ENCODE results near the gene RIIAD1.
"Not testable (repeated sequence)": the region's sequence is repeated elsewhere in the genome, so short reads cannot be mapped to it uniquely, and the experiment has no call there.

Gene RIIAD1

DNA sequence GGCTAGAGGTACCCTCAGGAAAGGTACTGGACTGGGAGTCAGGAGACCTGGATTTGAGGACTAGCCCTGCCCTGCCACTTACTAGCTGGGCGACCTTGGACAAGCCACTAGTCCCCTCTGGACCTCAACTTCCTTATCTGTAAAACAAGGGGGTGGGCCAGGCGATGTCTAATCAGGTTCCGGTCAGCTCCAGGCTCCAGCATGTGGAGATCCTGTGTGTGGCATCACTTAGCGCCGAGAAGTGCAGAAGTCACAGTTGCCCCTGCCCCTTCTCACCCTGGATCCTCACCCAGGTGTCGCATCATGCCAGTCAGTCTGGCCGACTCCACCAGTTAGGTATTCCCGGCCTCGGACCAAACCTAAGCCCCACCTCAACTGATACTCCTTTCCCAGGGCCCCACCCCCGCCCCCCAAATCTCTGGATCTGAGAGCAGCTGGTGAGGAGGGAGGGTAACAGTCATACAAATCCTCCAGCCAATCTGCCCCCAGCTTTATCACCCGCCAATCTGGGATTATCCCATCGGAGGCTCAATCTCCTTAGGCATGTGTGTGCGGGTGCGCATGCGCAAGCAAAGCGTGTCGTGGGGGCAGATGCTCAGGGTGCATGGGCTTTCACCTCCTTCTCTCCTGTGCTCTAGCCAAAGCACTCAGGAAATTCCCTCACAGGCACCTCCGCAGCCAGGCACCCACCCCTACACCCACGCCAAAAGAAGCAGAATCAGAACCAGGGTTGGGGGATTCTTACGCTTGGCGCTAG, 10.1 kb upstream of the RIIAD1 start:
- no peak for DNase-seq

DNA sequence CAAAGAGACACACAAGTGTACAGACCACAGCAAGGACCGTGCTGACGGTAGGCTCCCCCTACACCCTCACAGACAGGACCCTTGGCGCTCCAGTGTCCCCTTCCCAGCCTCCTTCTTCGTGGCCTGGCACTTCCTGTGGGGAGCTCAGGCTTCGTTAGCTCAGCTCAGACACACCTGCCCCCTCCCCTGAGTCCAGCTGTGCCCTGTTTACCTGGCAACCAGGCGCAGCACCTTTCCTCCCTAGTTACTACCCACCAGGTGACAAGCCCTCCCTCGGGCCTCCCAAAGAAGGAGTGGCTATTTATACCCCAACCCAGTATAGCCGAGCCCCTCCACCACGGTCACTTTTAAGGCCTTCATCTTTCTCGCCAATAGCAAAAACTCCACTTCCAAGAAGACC, 9.4 kb upstream of the RIIAD1 start:
- no peak for DNase-seq

DNA sequence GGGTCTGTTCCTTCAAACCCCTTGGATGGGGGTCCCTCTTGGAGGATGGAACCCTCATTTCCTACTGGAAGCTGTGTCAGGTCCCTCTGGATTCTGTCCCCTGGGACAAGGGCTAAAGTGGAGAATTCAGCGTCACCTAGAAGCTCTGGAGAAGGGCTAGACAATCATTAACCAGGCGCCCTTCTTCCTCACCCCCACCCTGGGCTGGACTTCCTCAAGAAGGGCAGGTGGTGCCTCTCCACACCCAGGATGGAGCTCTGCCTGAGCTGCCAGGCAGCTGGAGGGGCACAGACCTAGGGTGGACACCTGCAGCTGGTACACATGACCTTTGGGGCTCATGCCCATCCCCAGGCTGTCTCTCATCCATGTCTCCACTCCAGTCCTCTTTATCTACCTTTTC, 8.3 kb upstream of the RIIAD1 start:
- DNase-seq = no peak

DNA sequence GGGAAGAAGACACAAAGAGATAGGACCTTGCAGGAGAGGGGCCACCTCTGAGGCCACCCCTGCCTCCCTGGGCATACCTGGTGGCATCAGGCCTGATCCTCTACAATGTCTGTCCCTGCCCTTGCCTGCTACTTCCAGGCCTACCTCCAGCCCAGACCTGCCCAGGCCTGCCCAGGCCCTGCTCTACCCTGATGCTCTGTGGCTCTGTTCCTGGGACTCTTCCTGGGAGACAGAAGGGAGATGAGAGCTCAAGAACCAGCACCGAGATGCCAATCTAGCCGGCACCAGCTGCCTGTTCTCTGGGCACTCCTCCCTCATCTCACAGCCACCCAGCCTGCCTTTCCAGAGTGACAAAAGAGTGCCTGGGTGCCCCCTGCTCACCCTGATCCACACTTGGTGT, 7.4 kb upstream of the RIIAD1 start:
- peak; percentile 80 for DNase-seq

DNA sequence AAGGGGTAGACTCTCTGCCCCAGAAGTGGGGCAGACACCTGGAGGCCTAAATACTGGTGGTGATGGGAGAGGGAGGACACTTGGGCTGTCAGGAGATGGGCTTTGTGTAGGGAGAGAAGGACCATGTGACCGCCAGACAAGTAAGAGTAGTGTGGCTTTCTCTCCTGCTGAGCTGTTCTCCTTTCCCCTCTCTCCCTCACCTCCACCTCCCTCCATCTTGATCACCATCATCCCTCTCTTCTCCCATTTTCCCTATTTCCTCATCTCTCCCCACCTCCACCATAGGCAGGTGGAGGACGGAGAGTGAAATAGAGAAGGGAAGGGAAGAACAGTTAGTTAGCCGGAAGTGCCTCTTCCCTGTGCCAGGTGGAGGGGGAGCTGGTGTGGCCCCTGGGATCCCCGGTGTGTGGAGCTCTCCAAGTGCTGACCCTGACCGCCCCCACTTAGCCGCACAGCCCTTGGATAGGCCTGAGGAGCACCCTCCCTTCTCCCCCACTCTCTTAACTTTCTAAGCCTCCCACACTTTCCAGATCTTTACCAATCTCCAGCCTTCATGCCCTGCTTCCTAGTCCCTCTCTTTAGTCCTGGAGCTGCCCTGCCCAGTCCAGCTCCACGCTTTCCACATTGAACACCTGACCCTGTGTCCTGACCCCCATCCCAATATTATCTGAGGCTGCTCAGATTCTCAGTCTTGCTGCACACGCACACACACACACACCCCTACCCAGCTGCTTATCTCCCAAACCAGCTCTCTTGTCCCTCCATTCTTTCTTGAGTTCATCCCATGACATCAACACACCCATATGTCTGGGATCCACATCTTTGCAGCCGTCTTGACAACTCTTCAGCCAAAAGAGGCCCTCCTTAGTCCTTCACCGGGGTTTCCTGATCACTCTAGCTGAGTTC, 6.2 kb upstream of the RIIAD1 start:
- DNase-seq = no peak

DNA sequence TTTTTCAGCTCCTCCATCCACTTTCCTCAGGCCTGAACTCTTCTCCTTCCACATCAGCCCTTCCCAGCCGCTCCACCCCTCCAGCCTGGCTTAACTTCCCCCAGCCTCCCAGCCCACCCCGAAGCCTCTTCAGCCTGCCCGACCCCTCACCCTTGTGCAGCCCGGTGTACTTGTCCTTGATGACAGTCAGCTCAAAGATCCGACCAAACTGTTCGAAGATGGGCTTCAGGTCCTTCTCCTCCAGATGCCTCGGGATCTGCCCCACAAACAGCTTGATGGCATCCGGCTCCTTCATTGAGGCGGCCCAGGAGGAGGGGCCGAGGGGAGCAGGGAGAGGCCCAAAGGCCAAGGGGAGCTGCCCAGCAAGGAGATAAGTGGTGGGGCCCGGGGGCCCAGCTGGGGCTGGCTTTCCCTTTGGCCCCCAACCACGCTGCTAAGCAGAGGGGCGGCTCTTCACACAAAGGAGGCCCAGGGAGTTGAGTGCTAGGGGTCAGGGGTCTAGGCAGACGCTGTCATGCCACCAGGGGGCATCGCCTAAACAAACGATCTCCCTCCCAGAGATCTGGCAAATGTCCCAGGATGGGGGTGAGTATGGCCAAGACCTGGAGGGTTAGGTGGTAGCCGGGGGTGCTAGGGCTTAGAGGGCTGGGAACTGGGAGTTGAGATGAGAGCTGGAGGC, 5.5 kb upstream of the RIIAD1 start:
- DNase-seq = peak; percentile 72

DNA sequence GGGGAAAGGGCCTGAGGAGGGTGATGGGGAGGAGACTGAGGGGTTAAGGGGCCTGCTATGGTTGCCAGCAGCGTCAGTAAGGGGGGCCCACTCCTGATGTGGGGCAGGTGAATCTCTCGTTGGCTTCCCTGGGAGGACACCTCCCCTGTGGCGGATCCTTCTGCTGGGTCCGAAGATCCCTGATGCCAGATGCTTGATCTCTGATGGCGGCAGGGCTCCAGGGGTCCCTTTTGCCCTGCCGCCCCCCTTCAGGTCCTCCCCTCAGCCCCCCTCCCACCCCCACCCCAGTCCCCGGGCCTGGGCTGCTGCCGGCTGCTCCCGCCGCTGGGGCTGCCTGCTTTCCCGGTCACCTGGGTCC, 4.9 kb upstream of the RIIAD1 start:
- DNase-seq = no peak

DNA sequence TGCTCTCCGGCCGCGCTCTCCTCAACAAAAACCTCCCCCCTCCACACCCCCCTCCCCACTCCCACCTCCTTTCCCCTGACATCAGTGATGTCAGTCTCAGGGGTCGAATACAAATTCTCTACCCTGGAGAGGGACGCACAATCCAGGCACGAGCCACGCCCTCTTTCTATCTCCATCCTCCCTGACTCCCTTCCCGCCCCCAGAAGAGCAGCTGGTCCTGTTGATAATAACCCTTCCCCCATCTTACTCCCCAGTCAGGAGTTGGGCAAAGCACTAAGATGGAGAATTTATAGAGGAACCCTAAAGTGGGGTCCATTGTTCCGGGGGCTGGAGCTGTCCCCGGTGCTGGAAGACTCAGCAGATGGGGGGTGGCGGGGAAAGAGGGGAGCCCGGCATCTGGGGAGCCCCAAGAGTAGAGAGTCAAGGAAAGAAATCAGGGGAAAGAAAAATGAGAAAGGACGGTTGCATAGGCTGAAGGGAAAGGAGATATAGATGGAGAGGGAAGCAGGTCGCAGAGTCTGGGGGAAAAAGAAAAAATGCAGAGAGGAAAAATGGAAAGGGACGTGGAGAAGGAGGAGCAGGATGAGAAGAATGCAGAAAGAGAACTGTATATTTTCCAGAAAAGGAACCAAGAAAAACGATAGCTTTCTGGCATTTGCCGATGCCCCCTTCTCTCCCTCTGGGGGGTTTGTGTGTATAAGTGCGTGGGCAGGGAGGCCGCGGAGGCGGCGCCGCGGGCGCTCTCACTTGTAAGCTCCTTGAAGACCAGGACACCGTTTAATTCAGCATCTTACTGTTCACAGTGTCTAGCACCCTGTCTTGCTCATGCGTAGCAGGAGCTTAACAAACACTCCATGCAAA, 4.3 kb upstream of the RIIAD1 start, which contains the start of gene CELF3:
Gene CELF3, minus strand, starts transcription at position 33 of the 861 bp plus-strand sequence. CDS start 783 bp downstream, outside the sequence.
- DNase-seq = peak; percentile 99

DNA sequence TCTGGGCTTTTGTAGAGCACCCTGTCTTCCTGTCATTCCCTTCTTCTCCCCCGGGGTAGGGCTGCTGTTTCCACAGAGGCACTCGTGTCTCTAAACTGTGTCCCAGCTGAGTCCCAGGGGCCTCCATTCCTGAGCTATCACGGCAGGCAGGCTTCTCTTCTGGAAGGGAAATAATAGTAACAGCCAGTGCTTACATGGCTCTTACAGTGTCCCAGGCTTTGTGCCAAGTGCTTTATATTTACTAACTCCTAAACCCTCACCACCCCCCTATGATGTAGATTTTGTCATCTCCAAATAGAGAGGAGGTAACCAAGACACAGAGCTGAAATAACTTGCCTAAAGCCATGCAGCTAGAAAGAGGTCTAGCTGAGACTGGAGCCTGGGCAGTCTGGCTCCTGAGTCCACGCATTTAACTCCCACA, 3.3 kb upstream of the RIIAD1 start:
- DNase-seq = peak; percentile 21

DNA sequence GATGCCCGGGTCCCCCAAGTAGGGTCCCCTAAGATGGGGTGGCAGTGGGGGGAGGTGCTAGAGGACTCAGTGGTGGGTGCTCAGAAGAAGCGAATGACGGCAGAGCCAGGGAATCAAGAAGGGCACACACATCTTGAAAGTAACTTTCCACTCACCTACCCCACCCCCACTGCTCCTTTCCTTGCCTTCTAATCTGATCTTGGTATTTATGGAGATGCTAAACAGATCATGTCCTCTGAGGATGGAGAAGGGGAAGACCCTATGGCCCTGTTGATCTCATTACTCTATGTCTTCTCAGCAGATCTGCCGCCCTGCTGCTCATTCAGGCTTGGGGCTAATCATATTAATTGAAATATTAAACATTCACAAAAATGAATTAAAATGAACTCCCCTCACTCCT, 2.7 kb upstream of the RIIAD1 start:
- no peak for DNase-seq

DNA sequence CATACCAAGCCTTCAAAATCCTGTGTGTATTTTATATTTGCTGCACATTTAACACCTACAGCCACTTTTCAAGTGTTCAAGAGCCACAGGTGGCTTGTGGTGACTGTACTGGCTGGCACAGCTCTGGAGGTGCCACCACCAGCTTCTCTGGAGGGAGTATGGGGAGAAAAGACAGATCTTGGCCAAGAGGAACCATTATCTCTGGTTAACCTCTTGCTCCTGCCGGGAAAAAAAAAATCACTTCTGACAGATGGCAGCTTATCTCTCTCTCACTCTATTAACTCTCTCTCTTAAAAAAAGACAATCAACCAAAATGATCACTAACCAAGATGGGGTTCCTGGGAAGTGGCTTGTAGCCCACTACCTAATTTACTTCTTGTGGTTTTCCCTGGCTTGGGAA, 1.2 kb upstream of the RIIAD1 start:
- DNase-seq = peak; percentile 15

DNA sequence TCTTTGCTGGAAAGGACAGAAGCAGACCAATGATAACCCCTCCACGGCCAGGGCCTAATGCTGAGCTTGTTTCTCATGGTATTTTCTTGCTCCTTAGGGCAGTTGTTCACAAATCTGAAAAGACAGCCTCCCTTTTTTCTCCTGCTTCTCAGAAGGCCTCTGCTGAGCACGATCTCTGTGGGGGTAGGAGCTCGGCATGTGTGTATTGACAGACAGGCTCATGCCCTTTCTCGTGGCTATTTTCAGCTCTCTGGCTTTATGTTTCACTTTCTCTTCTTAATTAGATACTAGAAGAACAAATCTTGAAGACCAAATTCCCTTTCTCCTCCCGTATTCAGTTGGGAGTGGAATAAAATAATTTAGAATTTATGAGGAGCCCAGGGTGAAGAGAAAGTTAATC, 768 bp upstream of the RIIAD1 start:
- no peak for DNase-seq

DNA sequence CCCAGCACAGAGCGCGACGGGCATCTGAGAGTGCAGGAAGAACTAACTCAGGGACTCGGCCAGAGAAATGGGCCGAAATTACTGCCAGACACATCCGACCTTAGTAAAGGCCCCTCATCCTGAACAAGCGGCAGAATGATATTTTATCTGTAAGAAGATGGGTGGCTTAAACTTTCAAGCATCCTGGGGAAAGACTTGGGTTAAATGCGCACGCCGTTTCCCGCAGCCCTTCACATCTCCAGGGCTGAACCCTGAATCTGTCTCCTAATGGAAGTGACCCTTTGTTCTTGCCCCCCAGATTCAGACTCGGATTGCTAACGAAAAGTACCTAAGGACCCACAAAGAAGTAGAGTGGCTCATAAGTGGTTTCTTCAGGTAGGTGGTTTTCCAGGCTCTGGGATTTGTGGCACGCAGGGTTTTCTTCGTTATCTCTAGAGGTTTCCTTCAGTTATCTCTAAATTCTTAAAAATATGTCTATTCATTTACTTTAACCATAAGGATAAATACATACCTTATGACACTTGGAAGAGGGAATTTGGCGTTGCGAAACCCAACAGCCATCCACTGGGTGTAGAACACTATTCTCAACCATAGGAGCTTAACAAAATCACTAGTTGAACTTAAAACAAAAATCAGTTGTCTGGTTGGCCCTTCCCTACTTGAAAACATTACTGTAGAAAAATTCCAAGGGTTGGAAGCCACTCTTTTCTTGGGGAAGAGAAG, 627 bp downstream of the RIIAD1 start:
- no peak for DNase-seq

DNA sequence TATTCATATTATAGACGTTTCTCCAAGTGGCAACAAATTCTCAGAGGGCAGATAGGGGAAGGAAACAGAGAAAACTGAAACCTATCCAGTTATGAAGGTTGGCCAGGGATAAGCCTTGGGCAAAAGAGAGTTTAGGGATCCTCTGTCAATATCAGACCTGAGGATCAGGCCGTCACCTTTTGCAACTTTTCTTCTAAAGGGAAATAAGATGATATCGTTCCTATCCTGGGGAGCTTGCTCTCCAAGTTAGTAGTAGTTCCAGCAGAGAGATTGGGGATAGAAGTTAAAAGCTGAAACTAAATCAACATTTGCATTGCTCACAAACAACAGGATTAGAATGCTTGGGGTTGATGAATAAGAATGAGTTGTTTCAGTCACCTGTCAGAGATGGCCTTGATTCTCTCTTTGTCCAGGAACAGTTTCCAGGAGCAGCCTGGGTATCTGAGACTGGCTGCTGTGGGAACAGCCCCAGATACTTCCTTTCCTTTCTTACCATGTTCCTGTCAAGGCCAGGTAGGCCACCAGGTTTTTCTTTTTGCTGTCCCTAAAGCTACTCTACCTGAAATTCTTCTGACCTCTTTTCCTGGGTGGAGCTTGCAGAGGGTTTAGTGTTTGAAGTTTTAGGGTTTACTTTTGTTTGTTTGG, 2.5 kb downstream of the RIIAD1 start:
- no peak for DNase-seq

DNA sequence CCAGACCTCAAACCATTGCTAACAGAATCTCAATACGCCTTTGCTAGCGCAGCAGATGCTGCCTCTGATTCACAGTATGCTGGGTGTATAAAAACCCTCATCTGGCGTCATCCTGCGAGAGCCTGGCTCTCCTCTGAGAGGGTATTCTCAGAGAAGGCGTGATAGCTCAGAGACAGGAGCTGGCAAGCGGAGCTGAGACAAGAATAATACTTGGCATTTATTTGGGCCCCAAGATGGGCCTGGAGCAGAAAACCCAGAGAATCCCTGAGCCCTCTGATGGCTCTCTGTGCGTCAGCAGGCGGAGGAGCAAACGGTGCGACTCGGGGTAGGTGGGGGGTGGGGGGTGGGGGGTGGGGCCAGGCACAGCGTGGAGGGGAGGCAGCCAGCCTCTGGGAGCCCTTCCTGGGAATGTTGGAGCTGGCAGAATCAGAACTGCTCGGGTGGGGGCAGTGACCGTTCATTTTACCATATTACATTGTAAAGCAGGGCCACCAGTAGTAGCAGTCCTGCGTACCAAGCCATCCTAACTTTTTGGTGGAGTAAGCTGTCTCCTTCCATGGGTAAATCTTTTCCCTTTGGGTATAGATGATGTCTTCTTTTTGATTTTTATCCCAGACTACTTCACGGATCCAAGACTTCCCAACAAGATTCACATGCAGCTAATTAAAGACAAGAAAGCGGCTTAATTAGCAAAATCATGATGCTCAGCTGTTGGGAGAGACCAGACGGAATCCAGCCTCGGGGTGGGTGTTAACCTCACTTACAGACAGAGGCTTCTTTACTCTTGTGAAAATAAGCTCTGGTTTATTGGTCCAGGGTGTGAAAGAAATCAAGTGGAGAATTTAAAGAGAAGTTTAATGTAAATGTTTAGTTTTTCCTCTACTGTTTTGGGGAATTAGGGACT, 7.1 kb downstream of the RIIAD1 start:
- peak; percentile 52 for DNase-seq

DNA sequence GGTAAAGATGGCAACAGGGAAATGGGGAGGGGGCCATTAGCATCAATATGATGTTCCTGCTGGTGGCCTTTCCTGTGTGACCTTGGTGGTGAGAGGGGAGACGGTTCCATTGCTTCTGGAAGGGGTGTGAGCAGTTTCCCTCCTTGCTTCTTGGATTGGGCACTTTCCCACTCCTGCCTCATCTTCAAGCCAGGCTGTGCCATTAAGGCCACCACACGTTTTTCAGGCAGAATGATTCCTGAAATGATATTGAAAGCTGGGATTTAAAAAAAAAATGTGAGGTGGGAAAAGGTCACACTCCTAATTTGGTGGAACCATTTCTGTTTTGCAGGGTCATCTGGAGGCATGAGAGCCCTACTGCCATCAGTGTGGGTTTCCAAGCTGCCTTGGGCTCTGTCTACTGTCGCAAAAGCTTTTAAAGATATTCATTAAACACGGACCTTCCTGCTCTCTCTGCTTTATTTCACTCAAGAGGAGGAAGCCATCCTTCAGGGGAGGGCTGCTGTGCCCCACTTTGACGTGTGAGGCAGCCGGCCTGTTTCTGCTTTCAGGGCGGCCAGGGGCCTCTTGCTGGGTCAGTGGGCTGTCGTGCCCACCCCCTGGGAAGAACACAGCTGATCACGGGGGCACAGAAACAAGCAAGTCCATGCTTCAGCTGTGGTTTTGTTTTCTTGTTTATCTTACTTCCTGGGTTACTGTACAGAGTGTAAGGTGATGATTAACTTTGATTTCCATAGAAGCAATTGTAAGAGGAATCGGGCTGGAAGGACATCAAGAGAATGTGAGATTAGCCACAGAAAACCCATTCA, 8.0 kb downstream of the RIIAD1 start:
- no peak for DNase-seq

DNA sequence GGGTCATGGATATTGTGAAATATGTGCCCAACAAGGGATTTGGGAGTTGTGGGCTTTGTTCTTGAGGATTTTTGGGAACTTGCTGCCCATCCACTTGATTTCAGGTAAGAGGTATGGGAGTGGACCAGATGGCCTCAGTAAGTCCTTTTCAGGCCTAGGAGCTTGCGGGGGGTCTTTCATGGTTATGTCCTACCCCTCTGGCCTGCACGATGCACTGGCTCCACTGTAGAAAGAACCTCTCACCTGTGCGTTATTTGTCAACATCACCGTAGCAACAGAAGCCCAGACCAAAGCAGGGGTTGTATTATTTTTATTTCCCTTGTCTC, 8.6 kb downstream of the RIIAD1 start:
- no peak for DNase-seq

DNA sequence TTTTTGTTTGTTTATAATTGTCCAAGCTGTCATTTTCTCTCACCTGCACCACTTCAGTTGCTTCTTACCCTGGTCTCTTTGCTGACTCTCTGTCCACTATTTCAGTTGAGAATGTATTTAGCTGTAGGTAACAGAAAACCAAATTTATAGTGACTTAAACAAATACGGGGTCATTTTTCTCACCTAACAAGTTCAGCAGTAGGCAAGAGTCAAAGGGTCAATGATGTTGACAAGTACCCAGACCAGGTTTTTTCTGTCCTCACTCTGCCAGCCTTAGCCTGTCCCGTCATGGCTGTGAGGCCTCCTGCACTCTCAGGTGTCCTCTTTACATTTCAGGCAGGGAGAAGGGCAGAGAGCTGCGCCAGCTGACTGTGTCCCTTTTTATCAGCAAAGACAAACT, 11.8 kb downstream of the RIIAD1 start:
- DNase-seq = no peak

DNA sequence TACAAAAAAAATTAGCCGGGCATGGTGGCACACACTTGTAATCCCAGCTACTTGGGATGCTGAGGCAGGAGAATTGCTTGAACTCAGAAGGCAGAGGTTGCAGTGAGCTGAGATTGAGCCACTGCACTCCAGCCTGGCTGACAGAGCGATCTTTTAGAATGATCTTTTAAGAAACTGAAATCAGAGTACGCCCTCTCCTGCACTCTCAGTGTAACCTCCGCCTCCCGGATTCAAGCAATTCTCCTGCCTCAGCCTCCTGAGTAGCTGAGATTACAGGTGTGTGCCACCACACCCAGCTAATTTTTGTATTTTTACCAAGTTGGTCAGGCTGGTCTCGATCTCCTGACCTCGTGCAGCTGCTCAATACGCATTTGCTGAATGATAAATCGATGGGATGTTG, 12.7 kb downstream of the RIIAD1 start:
- not testable (repeated sequence) for DNase-seq

DNA sequence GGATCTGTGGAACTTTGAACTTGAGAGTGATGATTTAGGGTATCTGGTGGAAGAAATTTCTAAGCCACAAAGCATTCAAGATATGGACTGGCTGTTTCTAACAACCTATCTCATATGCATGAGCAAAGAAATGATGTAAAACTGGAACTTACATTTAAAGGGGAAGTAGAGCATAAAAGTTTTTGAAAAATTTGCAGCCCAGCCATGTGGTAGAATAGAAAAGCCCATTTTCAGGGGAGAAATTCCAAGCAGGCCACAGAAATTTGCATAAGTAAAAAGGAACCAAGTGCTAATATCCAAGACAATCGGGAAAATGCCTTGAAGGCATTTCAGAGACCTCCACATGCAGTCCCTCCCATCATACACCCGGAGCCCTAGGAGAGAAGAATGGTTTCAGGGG, 15.7 kb downstream of the RIIAD1 start:
- DNase-seq = no peak

All from NCI-H1694 treated with DMSO at 0.1 percent for 48 hours (cell line).